Smooth muscle cell of the brain vasculature (primary cell): Measurements from ENCODE around the gene RANBP10.
"Not testable (repeated sequence)": the region's sequence is repeated elsewhere in the genome, so short reads cannot be mapped to it uniquely, and the experiment has no call there.

Experiments used
- DNase-seq: peaks from one replicate; pipeline ENCODE4 v3.0.0-alpha.2; 2012; ENCODE audit warnings: low read depth, low spot score

Gene RANBP10

GRCh38 chr16:67779256-67780014 is 26.9 kb downstream of the RANBP10 start:
- no peak for DNase-seq

GRCh38 chr16:67775273-67775672 is 31.1 kb downstream of the RANBP10 start:
- DNase-seq = no peak

- DNase-seq = no peak
Measured at GRCh38 chr16:67774457-67774853, 31.9 kb downstream of the RANBP10 start.

- no peak for DNase-seq
Measured at GRCh38 chr16:67773569-67774456, 32.5 kb downstream of the RANBP10 start.

- no peak for DNase-seq
Measured at GRCh38 chr16:67773099-67773498, 33.3 kb downstream of the RANBP10 start.

GRCh38 chr16:67770346-67770991 is 35.9 kb downstream of the RANBP10 start:
- DNase-seq = no peak

- DNase-seq = peak; percentile 10
Measured at GRCh38 chr16:67767953-67768352, 38.4 kb downstream of the RANBP10 start.

GRCh38 chr16:67766291-67766690 is 40.1 kb downstream of the RANBP10 start:
- no peak for DNase-seq

GRCh38 chr16:67764158-67764667 is 42.1 kb downstream of the RANBP10 start:
- DNase-seq = no peak

GRCh38 chr16:67763066-67763465 is 43.3 kb downstream of the RANBP10 start:
- no peak for DNase-seq

GRCh38 chr16:67762385-67762784 is 44.0 kb downstream of the RANBP10 start:
- DNase-seq = no peak

GRCh38 chr16:67761924-67762323 is 44.4 kb downstream of the RANBP10 start:
- DNase-seq = no peak

GRCh38 chr16:67760956-67761230 is 45.5 kb downstream of the RANBP10 start:
- no peak for DNase-seq

- DNase-seq = no peak
Measured at GRCh38 chr16:67760206-67760955, 46.0 kb downstream of the RANBP10 start.

- no peak for DNase-seq
Measured at GRCh38 chr16:67758966-67759365, 47.4 kb downstream of the RANBP10 start.

GRCh38 chr16:67758006-67758405 is 48.4 kb downstream of the RANBP10 start:
- no peak for DNase-seq

GRCh38 chr16:67752641-67753040 is 53.7 kb downstream of the RANBP10 start:
- DNase-seq = no peak

- not testable (repeated sequence) for DNase-seq
Measured at GRCh38 chr16:67751331-67751730, 55.0 kb downstream of the RANBP10 start.

GRCh38 chr16:67750466-67750865 is 55.9 kb downstream of the RANBP10 start:
- no peak for DNase-seq

GRCh38 chr16:67749436-67750078 is 56.8 kb downstream of the RANBP10 start:
- DNase-seq = no peak

GRCh38 chr16:67748834-67749233 is 57.5 kb downstream of the RANBP10 start:
- no peak for DNase-seq
